ENCODE results near the gene BORCS5.

The BORCS5 gene

DNA sequence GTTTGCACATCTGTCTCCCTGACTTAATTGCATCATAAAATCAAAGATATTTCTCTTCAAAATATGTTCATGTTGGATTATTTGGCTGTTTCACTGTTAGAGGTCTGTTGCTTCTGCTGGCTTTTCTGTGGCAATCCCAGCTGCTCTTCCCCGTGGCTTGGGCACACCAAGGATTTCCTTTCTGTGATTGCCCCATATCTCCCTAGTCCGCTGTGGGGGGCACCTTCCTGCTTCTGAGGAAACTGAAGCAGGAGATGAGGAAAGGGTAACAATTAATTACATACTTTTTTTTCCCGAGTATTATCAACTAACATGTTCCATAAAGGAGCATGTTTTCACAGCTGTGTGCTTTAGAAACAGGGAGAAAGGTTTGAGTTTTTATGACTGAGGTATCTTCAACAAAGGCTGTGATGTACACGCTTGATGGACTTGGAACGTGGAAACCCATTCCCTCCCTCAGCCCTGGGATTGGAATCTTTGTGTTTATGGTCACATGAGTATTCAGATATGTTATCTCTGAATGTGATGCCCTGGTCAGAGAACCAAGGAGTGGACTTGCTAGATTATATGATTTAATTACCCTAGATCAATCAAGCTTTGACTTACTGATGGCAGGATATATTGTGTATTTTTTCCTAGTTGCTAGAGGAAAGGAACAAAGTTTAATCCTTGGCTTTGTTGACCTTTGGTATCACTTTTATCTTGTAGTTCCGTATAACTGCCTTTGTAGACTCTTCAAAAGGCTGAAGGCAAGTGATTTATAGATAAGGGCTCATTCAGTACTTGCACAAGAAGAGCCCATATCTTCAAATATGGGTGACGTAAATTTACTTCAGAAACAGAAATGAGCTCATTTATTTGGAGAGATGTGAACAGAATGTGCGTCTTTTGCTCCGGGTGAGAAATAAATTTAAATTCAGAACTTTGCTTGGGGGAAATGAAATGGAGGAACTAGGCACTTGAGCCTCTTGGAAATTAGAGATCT lies 46.7 kb downstream of the BORCS5 start:
- Histone ChIP-seq H3K4ac (ENCODE audit: low read depth, low read length) (no peak overlapping the region), H3K27me3 (ENCODE audit: insufficient read depth, low read length) (no peaks in the 10 kb centered on the region), H3K4me1 (ENCODE audit: control insufficient read depth in 1 of 2, insufficient read depth in 2 of 2, low read length in 2 of 2) (no peaks in the 10 kb centered on the region), H3K14ac (ENCODE audit: low read length) (no peak overlapping the region), H3K9ac (ENCODE audit: low read length) (no peak overlapping the region), H2AK5ac (ENCODE audit: low read length) (no peak overlapping the region), H4K91ac (ENCODE audit: low read depth, low read length) (no peak overlapping the region), H4K12ac (ENCODE audit: low read depth, low read length) (no peak overlapping the region), H2AFZ (ENCODE audit: insufficient read depth, low read length, poor library complexity) (no peak overlapping the region), H3K9me3 (ENCODE audit: insufficient read depth, low read depth, low read length) (no peaks in the 10 kb centered on the region), H2BK120ac (ENCODE audit: insufficient read depth, low read length, poor library complexity) (no peak overlapping the region), H2BK5ac (ENCODE audit: low read depth, low read length, poor library complexity) (no peak overlapping the region), H3K4me3 (ENCODE audit: low read depth, low read length) (no peak overlapping the region), H3K4me2 (ENCODE audit: low read length) (no peak overlapping the region), H3K27ac (ENCODE audit: low read depth, low read length) (no peak overlapping the region), H3K18ac (ENCODE audit: low read length) (no peak overlapping the region), H2BK12ac (ENCODE audit: low read length) (no peak overlapping the region), H3K79me1 (ENCODE audit: low read length) (no peaks in the 10 kb centered on the region), H4K8ac (ENCODE audit: low read depth, low read length) (no peak overlapping the region), H3K79me2 (ENCODE audit: control insufficient read depth, insufficient read depth, low read length, poor library complexity) (no peaks in the 10 kb centered on the region), H3K23ac (ENCODE audit: low read length) (no peak overlapping the region), H3K36me3 (ENCODE audit: control insufficient read depth in 1 of 2, insufficient read depth in 2 of 2, low read length in 2 of 2) (no peaks in the 10 kb centered on the region)
- peak; percentile 42 to 86 for DNase-seq
- WGBS (ENCODE audit: extremely low coverage, insufficient coverage, insufficient read length): no CpG with 5 or more reads among the region's 9 CpGs

DNA sequence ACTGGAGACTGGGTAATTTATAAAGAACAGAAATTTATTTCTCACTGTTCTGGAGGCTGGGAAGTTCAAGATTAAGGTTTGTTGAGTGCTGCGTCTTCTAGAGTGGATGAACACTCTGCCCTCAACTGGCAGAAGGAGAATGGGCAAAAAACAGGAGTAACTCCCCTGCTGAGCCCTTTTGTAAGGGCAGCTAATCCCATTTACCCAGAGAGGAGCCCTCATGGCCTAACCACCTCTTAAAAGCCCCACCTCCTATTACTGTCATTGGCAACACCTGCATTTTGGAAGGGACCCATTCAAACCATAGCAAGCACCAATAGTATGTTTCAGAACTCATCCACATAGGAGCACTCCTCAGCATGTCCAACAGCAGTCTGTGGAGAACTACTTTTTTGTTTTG lies 47.4 kb downstream of the BORCS5 start:
- Histone ChIP-seq H3K36me3 (ENCODE audit: control insufficient read depth in 1 of 2, insufficient read depth in 2 of 2, low read length in 2 of 2) (no peaks in the 10 kb centered on the region), H3K14ac (ENCODE audit: low read length) (no peak overlapping the region), H4K91ac (ENCODE audit: low read depth, low read length) (no peak overlapping the region), H2AK5ac (ENCODE audit: low read length) (no peak overlapping the region), H3K79me2 (ENCODE audit: control insufficient read depth, insufficient read depth, low read length, poor library complexity) (no peaks in the 10 kb centered on the region), H3K4me2 (ENCODE audit: low read length) (no peak overlapping the region), H3K4me3 (ENCODE audit: low read depth, low read length) (no peak overlapping the region), H3K9me3 (ENCODE audit: insufficient read depth, low read depth, low read length) (no peaks in the 10 kb centered on the region), H2BK12ac (ENCODE audit: low read length) (no peak overlapping the region), H3K4ac (ENCODE audit: low read depth, low read length) (no peak overlapping the region), H4K12ac (ENCODE audit: low read depth, low read length) (no peak overlapping the region), H3K23ac (ENCODE audit: low read length) (no peak overlapping the region), H3K9ac (ENCODE audit: low read length) (no peak overlapping the region), H3K27ac (ENCODE audit: low read depth, low read length) (no peak overlapping the region), H4K8ac (ENCODE audit: low read depth, low read length) (no peak overlapping the region), H2BK5ac (ENCODE audit: low read depth, low read length, poor library complexity) (no peak overlapping the region), H3K27me3 (ENCODE audit: insufficient read depth, low read length) (no peaks in the 10 kb centered on the region), H3K18ac (ENCODE audit: low read length) (no peak overlapping the region), H3K4me1 (ENCODE audit: control insufficient read depth in 1 of 2, insufficient read depth in 2 of 2, low read length in 2 of 2) (no peaks in the 10 kb centered on the region), H2AFZ (ENCODE audit: insufficient read depth, low read length, poor library complexity) (no peak overlapping the region), H2BK120ac (ENCODE audit: insufficient read depth, low read length, poor library complexity) (no peak overlapping the region), H3K79me1 (ENCODE audit: low read length) (no peaks in the 10 kb centered on the region)
- no CpG with 5 or more reads among the region's 1 CpG for WGBS (ENCODE audit: extremely low coverage, insufficient coverage, insufficient read length)
- no peak for DNase-seq

DNA sequence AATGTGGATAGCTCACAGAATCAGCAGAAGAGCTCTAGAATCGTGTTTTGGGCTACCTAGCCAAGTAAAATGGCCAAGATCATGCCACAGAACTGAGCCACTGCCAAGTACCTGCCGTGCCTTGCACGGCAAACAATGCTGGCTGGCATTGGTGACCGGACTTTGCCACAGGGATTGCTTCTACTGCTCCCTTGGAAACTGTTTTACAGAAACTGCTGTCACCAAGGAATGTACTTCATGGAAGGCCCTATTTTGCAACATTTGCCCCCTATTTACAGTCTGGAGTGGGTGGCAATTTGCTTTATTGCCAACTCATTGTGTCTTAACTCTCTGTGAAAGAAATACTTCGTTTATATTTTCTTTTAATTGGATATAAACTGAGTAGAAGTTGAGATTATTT lies 49.0 kb downstream of the BORCS5 start:
- Histone ChIP-seq H3K79me1 (ENCODE audit: low read length) (no peaks in the 10 kb centered on the region), H2AFZ (ENCODE audit: insufficient read depth, low read length, poor library complexity) (no peak overlapping the region), H2BK12ac (ENCODE audit: low read length) (no peak overlapping the region), H3K14ac (ENCODE audit: low read length) (no peak overlapping the region), H3K9me3 (ENCODE audit: insufficient read depth, low read depth, low read length) (no peaks in the 10 kb centered on the region), H3K18ac (ENCODE audit: low read length) (no peak overlapping the region), H4K12ac (ENCODE audit: low read depth, low read length) (no peak overlapping the region), H3K4me1 (ENCODE audit: control insufficient read depth in 1 of 2, insufficient read depth in 2 of 2, low read length in 2 of 2) (no peaks in the 10 kb centered on the region), H4K8ac (ENCODE audit: low read depth, low read length) (no peak overlapping the region), H3K4me2 (ENCODE audit: low read length) (no peak overlapping the region), H2AK5ac (ENCODE audit: low read length) (no peak overlapping the region), H4K91ac (ENCODE audit: low read depth, low read length) (no peak overlapping the region), H3K23ac (ENCODE audit: low read length) (no peak overlapping the region), H2BK120ac (ENCODE audit: insufficient read depth, low read length, poor library complexity) (no peak overlapping the region), H3K9ac (ENCODE audit: low read length) (no peak overlapping the region), H3K4me3 (ENCODE audit: low read depth, low read length) (no peak overlapping the region), H3K4ac (ENCODE audit: low read depth, low read length) (no peak overlapping the region), H3K79me2 (ENCODE audit: control insufficient read depth, insufficient read depth, low read length, poor library complexity) (no peaks in the 10 kb centered on the region), H3K27me3 (ENCODE audit: insufficient read depth, low read length) (no peaks in the 10 kb centered on the region), H3K27ac (ENCODE audit: low read depth, low read length) (no peak overlapping the region), H3K36me3 (ENCODE audit: control insufficient read depth in 1 of 2, insufficient read depth in 2 of 2, low read length in 2 of 2) (no peaks in the 10 kb centered on the region), H2BK5ac (ENCODE audit: low read depth, low read length, poor library complexity) (no peak overlapping the region)
- WGBS (ENCODE audit: extremely low coverage, insufficient coverage, insufficient read length): no CpG with 5 or more reads among the region's 5 CpGs
- peak in 1 of 2 donors; percentile 29 for DNase-seq

DNA sequence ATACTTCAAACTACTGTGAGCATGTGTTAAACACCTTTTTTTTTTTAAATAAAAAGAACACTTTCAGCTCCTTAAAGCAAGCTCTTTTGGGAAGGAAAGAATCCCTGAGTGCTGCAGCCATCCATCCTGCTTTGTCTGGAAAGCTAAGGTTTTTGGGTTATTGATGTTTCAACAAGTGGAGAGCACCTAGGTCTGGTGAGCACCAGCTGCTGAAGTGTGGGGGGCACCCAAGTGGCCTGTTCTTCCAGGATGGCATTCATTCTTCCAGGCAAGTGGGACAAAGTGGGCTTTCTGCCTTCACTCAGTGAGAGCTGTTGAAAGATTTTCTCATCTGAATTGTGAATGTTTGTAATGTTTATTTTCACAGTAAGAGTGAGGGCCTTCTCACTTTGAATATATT lies 49.9 kb downstream of the BORCS5 start:
- Histone ChIP-seq H3K14ac (ENCODE audit: low read length) (no peak overlapping the region), H2BK12ac (ENCODE audit: low read length) (no peak overlapping the region), H3K9ac (ENCODE audit: low read length) (no peak overlapping the region), H3K36me3 (ENCODE audit: control insufficient read depth in 1 of 2, insufficient read depth in 2 of 2, low read length in 2 of 2) (no peaks in the 10 kb centered on the region), H3K27me3 (ENCODE audit: insufficient read depth, low read length) (no peaks in the 10 kb centered on the region), H3K4me1 (ENCODE audit: control insufficient read depth in 1 of 2, insufficient read depth in 2 of 2, low read length in 2 of 2) (no peaks in the 10 kb centered on the region), H4K91ac (ENCODE audit: low read depth, low read length) (no peak overlapping the region), H2BK120ac (ENCODE audit: insufficient read depth, low read length, poor library complexity) (no peak overlapping the region), H4K12ac (ENCODE audit: low read depth, low read length) (no peak overlapping the region), H3K79me1 (ENCODE audit: low read length) (no peaks in the 10 kb centered on the region), H3K27ac (ENCODE audit: low read depth, low read length) (no peak overlapping the region), H2AFZ (ENCODE audit: insufficient read depth, low read length, poor library complexity) (no peak overlapping the region), H3K18ac (ENCODE audit: low read length) (no peak overlapping the region), H2BK5ac (ENCODE audit: low read depth, low read length, poor library complexity) (no peak overlapping the region), H3K23ac (ENCODE audit: low read length) (no peak overlapping the region), H3K4me2 (ENCODE audit: low read length) (no peak overlapping the region), H3K4me3 (ENCODE audit: low read depth, low read length) (no peak overlapping the region), H2AK5ac (ENCODE audit: low read length) (no peak overlapping the region), H3K9me3 (ENCODE audit: insufficient read depth, low read depth, low read length) (no peaks in the 10 kb centered on the region), H3K79me2 (ENCODE audit: control insufficient read depth, insufficient read depth, low read length, poor library complexity) (no peaks in the 10 kb centered on the region), H3K4ac (ENCODE audit: low read depth, low read length) (no peak overlapping the region), H4K8ac (ENCODE audit: low read depth, low read length) (peak overlapping the region; percentile 28)
- DNase-seq: no peak

Measured in trophoblast cell (in vitro differentiated cells and primary cell).